Kidney epithelial cell (primary cell): ENCODE data around the gene TENM3. TPM values are rescaled to one million over a fixed set of nuclear protein-coding genes. Genes with fewer than 3 reads are reported as not detected.

Experiments
- DNase-seq: peaks from one replicate; pipeline ENCODE4 v3.0.0-alpha.2; 2010; ENCODE audit warnings: low read depth
- H3K27me3 ChIP-seq: 2 replicates; pipeline ENCODE4 v1.6.0; 2011; ENCODE audit warnings: low read length; ENCODE audit not compliant: control insufficient read depth, insufficient read depth
- H3K36me3 ChIP-seq: 2 replicates; pipeline ENCODE4 v1.5.1; 2011; ENCODE audit warnings: low read length; ENCODE audit not compliant: control insufficient read depth, insufficient read depth
- H3K4me3 ChIP-seq: 2 replicates; pipeline ENCODE4 v1.5.1; 2011; ENCODE audit warnings: low read depth, mild to moderate bottlenecking, control low read depth, low read length
- total RNA-seq: library from RNA; depleted of rRNA; stranded (reverse); fragments of >200 nt; gene quantifications from 2 replicates; pipeline ENCODE4 v1.2.3, GENCODE V29; 2015
- TF ChIP-seq, protein P1 (sequence below): IDR thresholded peaks from 2 replicates; pipeline ENCODE4 v1.5.1; 2011; ENCODE audit warnings: mild to moderate bottlenecking, moderate library complexity, low read length, control low read depth, inconsistent platforms; ENCODE audit not compliant: insufficient read depth, poor library complexity, severe bottlenecking

The TENM3 gene
- total RNA-seq, 1 donor from 2014 or later = 11.2 TPM

GRCh38 chr4:182756161-182756690 is 513.0 kb downstream of the TENM3 start:
- H3K27me3 ChIP-seq = no peaks in the 10 kb centered on the region
- no peak for DNase-seq
- TF ChIP-seq, protein P1, sequence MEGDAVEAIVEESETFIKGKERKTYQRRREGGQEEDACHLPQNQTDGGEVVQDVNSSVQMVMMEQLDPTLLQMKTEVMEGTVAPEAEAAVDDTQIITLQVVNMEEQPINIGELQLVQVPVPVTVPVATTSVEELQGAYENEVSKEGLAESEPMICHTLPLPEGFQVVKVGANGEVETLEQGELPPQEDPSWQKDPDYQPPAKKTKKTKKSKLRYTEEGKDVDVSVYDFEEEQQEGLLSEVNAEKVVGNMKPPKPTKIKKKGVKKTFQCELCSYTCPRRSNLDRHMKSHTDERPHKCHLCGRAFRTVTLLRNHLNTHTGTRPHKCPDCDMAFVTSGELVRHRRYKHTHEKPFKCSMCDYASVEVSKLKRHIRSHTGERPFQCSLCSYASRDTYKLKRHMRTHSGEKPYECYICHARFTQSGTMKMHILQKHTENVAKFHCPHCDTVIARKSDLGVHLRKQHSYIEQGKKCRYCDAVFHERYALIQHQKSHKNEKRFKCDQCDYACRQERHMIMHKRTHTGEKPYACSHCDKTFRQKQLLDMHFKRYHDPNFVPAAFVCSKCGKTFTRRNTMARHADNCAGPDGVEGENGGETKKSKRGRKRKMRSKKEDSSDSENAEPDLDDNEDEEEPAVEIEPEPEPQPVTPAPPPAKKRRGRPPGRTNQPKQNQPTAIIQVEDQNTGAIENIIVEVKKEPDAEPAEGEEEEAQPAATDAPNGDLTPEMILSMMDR = no peak
- H3K36me3 ChIP-seq = no peaks in the 10 kb centered on the region
- no peak overlapping the region for H3K4me3 ChIP-seq

- Histone ChIP-seq H3K27me3 (no peaks in the 10 kb centered on the region), H3K4me3 (no peak overlapping the region), H3K36me3 (no peaks in the 10 kb centered on the region)
- TF ChIP-seq, protein P1 = no peak
- no peak for DNase-seq
Observed at GRCh38 chr4:182758273-182758672, 515.1 kb downstream of the TENM3 start.

DNA sequence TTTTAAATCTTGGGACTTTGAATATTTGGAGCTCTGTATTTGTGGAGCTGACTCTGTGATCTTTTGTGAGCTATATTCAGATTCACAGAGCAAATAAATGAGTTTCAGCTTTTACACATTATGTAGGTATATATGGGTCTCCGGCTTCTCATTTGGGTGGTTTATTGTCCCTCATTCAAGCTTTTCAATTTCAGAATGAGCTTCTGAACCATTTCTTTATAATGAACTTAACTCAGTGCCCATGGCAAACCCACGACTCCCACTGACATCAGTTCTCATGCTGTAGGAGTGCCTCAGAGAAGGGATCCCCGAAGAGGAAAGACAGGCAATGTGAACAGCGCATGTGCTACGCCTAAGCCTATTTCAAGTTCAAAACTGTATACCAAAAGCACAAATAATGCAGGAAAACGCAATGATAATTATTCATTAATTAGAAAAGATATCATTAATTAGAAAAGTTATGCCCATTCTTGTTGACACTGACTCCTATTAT is 517.4 kb downstream of the TENM3 start:
- no peak for DNase-seq
- TF ChIP-seq, protein P1 = no peak
- Histone ChIP-seq H3K27me3 (no peaks in the 10 kb centered on the region), H3K36me3 (no peaks in the 10 kb centered on the region), H3K4me3 (no peak overlapping the region)

DNA sequence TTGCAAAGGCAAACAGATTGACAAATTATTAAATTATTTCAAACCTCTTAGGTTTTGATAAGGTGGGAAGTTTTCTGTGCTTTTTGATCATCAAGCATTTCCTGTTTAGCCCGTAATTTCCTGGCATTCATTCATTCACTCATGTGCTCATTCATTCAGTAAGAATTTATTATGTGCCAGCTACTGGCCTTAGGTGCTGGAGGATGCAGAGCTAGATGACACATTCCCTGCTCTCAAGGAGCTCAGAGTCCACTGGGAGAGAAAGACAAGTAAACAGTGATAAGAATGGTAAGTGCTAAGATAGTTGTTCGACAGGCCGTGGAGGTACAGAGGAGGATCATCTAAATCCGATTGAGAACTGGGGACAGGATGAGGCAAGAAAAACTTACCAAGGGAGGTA is 520.9 kb downstream of the TENM3 start:
- no peak for DNase-seq
- Histone ChIP-seq H3K36me3 (no peaks in the 10 kb centered on the region), H3K4me3 (no peak overlapping the region), H3K27me3 (no peaks in the 10 kb centered on the region)
- TF ChIP-seq, protein P1 = no peak

DNA sequence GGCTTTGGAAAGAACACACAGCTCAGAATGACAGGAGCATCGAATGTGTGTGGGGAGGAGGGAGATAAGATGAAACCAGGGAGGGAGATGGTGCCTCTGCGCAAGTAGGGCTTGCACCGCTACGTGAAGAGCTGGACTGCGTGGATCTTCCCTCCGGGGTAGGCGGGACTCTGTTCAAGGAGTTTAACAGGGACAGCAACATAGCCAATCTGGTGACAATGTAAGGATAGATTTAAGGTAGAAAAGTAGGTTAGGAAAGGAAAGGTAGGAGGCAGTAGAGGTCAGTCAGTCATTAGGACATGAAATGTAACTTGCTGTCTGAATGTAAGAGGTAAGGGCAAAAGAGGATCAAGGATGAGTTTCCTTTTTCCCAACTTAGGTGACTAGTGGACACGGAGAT is 521.4 kb downstream of the TENM3 start:
- Histone ChIP-seq H3K27me3 (no peaks in the 10 kb centered on the region), H3K36me3 (no peaks in the 10 kb centered on the region), H3K4me3 (no peak overlapping the region)
- DNase-seq = no peak
- TF ChIP-seq, protein P1 = no peak

- H3K36me3 ChIP-seq = no peaks in the 10 kb centered on the region
- no peak overlapping the region for H3K4me3 ChIP-seq
- no peaks in the 10 kb centered on the region for H3K27me3 ChIP-seq
- TF ChIP-seq, protein P1 = no peak
- no peak for DNase-seq
Observed at GRCh38 chr4:182765987-182766856, 523.0 kb downstream of the TENM3 start.
